ENCODE results near the gene PAX5.

GRCh38 chr9:36960575-36960955 is 73.5 kb downstream of the PAX5 start:
- TF ChIP-seq CTCF (IDR thresholded peaks at IDR 0.05): no peak
- no peak for TF ChIP-seq SMC3 (IDR thresholded peaks at IDR 0.05)
- TF ChIP-seq MAFK (IDR thresholded peaks at IDR 0.05; ENCODE audit: partially characterized antibody): no peak
- TF ChIP-seq HMGXB4 (CRISPR knock-in tag; IDR thresholded peaks at IDR 0.05; ENCODE audit: borderline replicate concordance): no peak

All from A549 (cell line).